HEK293 (cell line): ENCODE results near the gene CNN2.

Source experiments
- BCL11A ChIP-seq: fragments of 450-650 bp; formaldehyde crosslinking; IDR thresholded peaks from 2 replicates; pipeline ENCODE4 v1.5.1; 2016; ENCODE audit warnings: low read depth, missing biosample characterization, missing genetic modification characterization
- ZBTB49 ChIP-seq: fragments of 450-650 bp; formaldehyde crosslinking; IDR thresholded peaks from 2 replicates; pipeline ENCODE4 v1.5.1; 2016; ENCODE audit warnings: missing biosample characterization, missing genetic modification characterization, low read depth
- ZIC2 ChIP-seq: fragments of 450-650 bp; formaldehyde crosslinking; IDR thresholded peaks from 2 replicates; pipeline ENCODE4 v1.5.1; 2016; ENCODE audit warnings: missing biosample characterization, missing genetic modification characterization
- ZNF10 ChIP-seq: fragments of 450-650 bp; formaldehyde crosslinking; IDR thresholded peaks from 2 replicates; pipeline ENCODE4 v1.5.1; 2017; ENCODE audit warnings: missing biosample characterization, missing genetic modification characterization
- ZNF302 ChIP-seq: fragments of 450-650 bp; formaldehyde crosslinking; IDR thresholded peaks from 2 replicates; pipeline ENCODE4 v1.5.1; 2016; ENCODE audit warnings: missing biosample characterization, missing genetic modification characterization, low read depth
- ZNF362 ChIP-seq: fragments of 450-650 bp; formaldehyde crosslinking; IDR thresholded peaks from 2 replicates; pipeline ENCODE4 v1.5.1; 2016; ENCODE audit warnings: missing biosample characterization, missing genetic modification characterization
- ZNF501 ChIP-seq: fragments of 450-650 bp; formaldehyde crosslinking; IDR thresholded peaks from 2 replicates; pipeline ENCODE4 v1.5.1; 2016; ENCODE audit warnings: missing biosample characterization, missing genetic modification characterization
- ZSCAN16 ChIP-seq: fragments of 450-650 bp; formaldehyde crosslinking; IDR thresholded peaks from 2 replicates; pipeline ENCODE4 v1.5.1; 2016; ENCODE audit warnings: missing biosample characterization, missing genetic modification characterization
- TF ChIP-seq, protein P1 (sequence below): fragments of 450-650 bp; formaldehyde crosslinking; IDR thresholded peaks from 2 replicates; pipeline ENCODE4 v1.5.1; 2016; ENCODE audit warnings: missing biosample characterization, missing genetic modification characterization
- TF ChIP-seq, protein P2 (sequence below): fragments of 450-650 bp; formaldehyde crosslinking; IDR thresholded peaks from 2 replicates; pipeline ENCODE4 v1.5.1; 2016; ENCODE audit warnings: missing biosample characterization, missing genetic modification characterization

DNA sequence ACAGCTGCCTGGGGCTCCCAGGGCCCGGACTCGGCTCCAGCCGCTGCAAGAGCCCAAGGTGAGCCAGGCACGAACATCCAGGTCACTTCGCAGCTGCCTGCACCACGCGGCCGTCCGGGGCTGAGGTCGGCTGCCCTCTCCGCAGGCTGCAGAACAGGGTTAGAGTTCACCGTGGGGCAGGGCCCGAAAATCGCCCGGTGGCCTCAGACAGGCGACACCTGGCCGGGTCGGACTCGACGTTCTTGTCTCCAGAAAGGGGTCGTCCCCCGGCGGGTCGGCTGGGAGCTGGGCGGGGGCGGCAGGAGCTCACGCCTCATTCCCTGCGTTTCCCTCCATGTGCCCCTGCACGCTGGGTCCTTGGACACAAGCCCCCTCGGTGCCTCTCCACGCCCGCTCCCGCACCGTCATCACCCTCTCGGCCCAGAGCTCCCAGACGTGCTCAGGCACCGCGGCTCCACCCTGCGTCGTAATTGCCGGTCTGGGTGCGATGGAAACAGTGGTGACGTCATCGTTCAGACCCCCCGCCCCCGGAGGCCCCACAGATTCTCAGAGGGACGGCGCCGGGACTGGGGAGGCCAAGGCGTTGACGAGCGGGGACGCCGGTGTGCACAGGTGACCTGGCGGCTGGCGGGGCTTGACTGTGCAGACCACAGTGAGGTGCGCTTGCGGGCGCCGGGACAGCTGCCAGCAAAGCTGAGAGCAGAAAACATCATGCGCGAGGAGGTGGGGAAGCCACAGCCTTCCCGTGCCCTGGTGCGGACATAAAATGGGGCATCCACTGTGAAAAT lies 30.2 kb upstream of the CNN2 start:
- TF ChIP-seq ZIC2 (tag by site-specific recombination): peak; percentile 98
- TF ChIP-seq, protein P1, sequence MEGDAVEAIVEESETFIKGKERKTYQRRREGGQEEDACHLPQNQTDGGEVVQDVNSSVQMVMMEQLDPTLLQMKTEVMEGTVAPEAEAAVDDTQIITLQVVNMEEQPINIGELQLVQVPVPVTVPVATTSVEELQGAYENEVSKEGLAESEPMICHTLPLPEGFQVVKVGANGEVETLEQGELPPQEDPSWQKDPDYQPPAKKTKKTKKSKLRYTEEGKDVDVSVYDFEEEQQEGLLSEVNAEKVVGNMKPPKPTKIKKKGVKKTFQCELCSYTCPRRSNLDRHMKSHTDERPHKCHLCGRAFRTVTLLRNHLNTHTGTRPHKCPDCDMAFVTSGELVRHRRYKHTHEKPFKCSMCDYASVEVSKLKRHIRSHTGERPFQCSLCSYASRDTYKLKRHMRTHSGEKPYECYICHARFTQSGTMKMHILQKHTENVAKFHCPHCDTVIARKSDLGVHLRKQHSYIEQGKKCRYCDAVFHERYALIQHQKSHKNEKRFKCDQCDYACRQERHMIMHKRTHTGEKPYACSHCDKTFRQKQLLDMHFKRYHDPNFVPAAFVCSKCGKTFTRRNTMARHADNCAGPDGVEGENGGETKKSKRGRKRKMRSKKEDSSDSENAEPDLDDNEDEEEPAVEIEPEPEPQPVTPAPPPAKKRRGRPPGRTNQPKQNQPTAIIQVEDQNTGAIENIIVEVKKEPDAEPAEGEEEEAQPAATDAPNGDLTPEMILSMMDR (tag by site-specific recombination): no peak
- peak; percentile 59 for TF ChIP-seq ZNF10 (tag by site-specific recombination)
- no peak for TF ChIP-seq ZBTB49 (tag by site-specific recombination)
- no peak for TF ChIP-seq ZNF302
- peak; percentile 13; the same call in 1 of the 2 replicates for TF ChIP-seq ZNF501 (tag by site-specific recombination)
- TF ChIP-seq ZNF362 (tag by site-specific recombination): no peak
- TF ChIP-seq, protein P2, sequence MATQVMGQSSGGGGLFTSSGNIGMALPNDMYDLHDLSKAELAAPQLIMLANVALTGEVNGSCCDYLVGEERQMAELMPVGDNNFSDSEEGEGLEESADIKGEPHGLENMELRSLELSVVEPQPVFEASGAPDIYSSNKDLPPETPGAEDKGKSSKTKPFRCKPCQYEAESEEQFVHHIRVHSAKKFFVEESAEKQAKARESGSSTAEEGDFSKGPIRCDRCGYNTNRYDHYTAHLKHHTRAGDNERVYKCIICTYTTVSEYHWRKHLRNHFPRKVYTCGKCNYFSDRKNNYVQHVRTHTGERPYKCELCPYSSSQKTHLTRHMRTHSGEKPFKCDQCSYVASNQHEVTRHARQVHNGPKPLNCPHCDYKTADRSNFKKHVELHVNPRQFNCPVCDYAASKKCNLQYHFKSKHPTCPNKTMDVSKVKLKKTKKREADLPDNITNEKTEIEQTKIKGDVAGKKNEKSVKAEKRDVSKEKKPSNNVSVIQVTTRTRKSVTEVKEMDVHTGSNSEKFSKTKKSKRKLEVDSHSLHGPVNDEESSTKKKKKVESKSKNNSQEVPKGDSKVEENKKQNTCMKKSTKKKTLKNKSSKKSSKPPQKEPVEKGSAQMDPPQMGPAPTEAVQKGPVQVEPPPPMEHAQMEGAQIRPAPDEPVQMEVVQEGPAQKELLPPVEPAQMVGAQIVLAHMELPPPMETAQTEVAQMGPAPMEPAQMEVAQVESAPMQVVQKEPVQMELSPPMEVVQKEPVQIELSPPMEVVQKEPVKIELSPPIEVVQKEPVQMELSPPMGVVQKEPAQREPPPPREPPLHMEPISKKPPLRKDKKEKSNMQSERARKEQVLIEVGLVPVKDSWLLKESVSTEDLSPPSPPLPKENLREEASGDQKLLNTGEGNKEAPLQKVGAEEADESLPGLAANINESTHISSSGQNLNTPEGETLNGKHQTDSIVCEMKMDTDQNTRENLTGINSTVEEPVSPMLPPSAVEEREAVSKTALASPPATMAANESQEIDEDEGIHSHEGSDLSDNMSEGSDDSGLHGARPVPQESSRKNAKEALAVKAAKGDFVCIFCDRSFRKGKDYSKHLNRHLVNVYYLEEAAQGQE (tag by site-specific recombination): no peak
- no peak for TF ChIP-seq ZSCAN16 (tag by site-specific recombination)
- TF ChIP-seq BCL11A (tag by site-specific recombination): peak; percentile 94
